Fibroblast of the aortic adventitia (primary cell): ENCODE results near the gene GPRC5D. TPM values are rescaled to one million over a fixed set of nuclear protein-coding genes. Genes with fewer than 3 reads are reported as not detected.

Experiments
- DNase-seq: peaks from one replicate; pipeline ENCODE4 v3.0.0-alpha.2; 2010; ENCODE audit warnings: low read depth
- H3K4me3 ChIP-seq: 2 replicates; pipeline ENCODE4 v1.5.1; 2011; ENCODE audit warnings: low read depth, mild to moderate bottlenecking, control low read depth, low read length, moderate library complexity
- total RNA-seq: library from RNA; depleted of rRNA; stranded (reverse); fragments of >200 nt; gene quantifications from 2 replicates; pipeline ENCODE4 v1.2.3, GENCODE V29; 2012; ENCODE audit warnings: low replicate concordance
- TF ChIP-seq, protein P1 (sequence below): IDR thresholded peaks from 2 replicates; pipeline ENCODE4 v1.5.1; 2011; ENCODE audit warnings: mild to moderate bottlenecking, low read length, control low read depth, inconsistent platforms; ENCODE audit not compliant: insufficient read depth

GPRC5D gene
- total RNA-seq, 1 donor, result not detected

- no peak for DNase-seq
- no peak overlapping the region for H3K4me3 ChIP-seq
- TF ChIP-seq, protein P1, sequence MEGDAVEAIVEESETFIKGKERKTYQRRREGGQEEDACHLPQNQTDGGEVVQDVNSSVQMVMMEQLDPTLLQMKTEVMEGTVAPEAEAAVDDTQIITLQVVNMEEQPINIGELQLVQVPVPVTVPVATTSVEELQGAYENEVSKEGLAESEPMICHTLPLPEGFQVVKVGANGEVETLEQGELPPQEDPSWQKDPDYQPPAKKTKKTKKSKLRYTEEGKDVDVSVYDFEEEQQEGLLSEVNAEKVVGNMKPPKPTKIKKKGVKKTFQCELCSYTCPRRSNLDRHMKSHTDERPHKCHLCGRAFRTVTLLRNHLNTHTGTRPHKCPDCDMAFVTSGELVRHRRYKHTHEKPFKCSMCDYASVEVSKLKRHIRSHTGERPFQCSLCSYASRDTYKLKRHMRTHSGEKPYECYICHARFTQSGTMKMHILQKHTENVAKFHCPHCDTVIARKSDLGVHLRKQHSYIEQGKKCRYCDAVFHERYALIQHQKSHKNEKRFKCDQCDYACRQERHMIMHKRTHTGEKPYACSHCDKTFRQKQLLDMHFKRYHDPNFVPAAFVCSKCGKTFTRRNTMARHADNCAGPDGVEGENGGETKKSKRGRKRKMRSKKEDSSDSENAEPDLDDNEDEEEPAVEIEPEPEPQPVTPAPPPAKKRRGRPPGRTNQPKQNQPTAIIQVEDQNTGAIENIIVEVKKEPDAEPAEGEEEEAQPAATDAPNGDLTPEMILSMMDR, result no peak
These were observed 22.2 kb upstream of the GPRC5D start for GRCh38 chr12:12974211-12974610.

GRCh38 chr12:12973019-12973418, 21.0 kb upstream of the GPRC5D start:
- TF ChIP-seq, protein P1, result no peak
- DNase-seq, result no peak
- no peak overlapping the region for H3K4me3 ChIP-seq

GRCh38 chr12:12965836-12966235, 13.9 kb upstream of the GPRC5D start:
- H3K4me3 ChIP-seq, result no peak overlapping the region
- TF ChIP-seq, protein P1, result no peak
- no peak for DNase-seq

DNA sequence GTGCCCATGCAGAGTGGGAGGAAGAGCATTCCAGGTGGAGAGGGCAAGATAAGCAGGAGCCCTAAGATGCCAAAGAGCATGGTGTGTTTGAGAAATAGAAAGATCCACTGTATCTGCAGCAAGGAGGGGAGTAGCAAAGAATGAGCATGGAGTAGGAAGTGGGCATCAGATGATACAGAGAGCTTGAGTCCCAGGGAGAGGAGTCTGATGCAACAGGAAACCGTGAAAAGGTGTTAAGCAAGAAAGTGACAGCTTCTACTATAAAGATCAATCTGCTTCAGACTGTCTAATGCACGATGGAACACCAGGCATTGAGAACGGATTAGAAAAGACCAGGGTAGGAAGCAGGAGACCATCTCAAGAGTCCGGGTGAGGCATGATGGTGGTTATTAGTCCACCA, 12.3 kb upstream of the GPRC5D start:
- TF ChIP-seq, protein P1, result no peak
- no peak for DNase-seq
- no peak overlapping the region for H3K4me3 ChIP-seq

DNA sequence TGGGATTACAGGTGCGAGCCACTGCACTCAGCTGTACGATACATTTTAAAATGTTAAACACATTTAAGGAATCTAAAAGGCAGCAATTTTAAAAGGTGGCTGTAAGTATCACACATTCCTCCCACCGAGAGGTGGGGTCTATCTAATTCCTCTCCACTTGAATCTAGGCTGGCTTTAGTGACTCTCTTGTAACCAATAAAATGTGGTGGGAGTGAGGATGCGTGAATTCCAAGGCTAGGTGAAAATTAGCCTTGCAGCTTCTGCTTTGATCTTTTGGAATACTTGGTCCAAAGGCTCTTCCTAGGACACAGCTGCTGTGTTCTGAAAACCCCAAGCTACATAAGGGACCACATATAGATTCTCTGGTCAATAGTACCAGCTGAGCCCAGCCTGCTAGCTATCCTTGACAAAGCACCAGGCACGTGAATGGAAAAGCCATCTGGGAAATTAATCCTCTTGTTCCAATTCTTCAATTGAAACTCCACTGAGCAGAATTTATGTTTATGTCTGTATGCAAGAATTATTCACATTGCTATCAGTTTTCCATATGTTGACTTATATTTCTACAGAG, 8.8 kb upstream of the GPRC5D start:
- TF ChIP-seq, protein P1, result no peak

GRCh38 chr12:12958886-12959285, 6.9 kb upstream of the GPRC5D start:
- no peak for DNase-seq
- TF ChIP-seq, protein P1, result no peak
- H3K4me3 ChIP-seq, result no peak overlapping the region

More for the DNA sequence above, 8.8 kb upstream of the GPRC5D start:
- H3K4me3 ChIP-seq, result no peak overlapping the region
- DNase-seq, result no peak
